GM18498 (cell line): ENCODE results near the gene KCNG2.
"Not testable (repeated sequence)": the region's sequence is repeated elsewhere in the genome, so short reads cannot be mapped to it uniquely, and the experiment has no call there.

Source experiments
- ATAC-seq: cut with Tn5 transposase; IDR thresholded peaks from one replicate; pipeline ENCODE4 v1.9.1; 2021; ENCODE audit warnings: mild to moderate bottlenecking, moderate library complexity; ENCODE audit not compliant: unreplicated experiment

The KCNG2 gene

GRCh38 chr18:79797518-79798345 is at the start of gene KCNG2:
Gene KCNG2, plus strand, starts transcription at chr18:79797938. Its CDS starts 65,730 bp downstream, at chr18:79863668.
- ATAC-seq: no peak

GRCh38 chr18:79748321-79749180 is 49.2 kb upstream of the KCNG2 start:
- no peak for ATAC-seq

GRCh38 chr18:79749251-79750191 is 48.2 kb upstream of the KCNG2 start:
- no peak for ATAC-seq

- no peak for ATAC-seq
Measured at GRCh38 chr18:79750980-79751571, 46.7 kb upstream of the KCNG2 start.

GRCh38 chr18:79751918-79752578 is 45.7 kb upstream of the KCNG2 start:
- not testable (repeated sequence) for ATAC-seq

GRCh38 chr18:79752946-79753345 is 44.8 kb upstream of the KCNG2 start:
- not testable (repeated sequence) for ATAC-seq

- no peak for ATAC-seq
Measured at GRCh38 chr18:79753391-79753851, 44.3 kb upstream of the KCNG2 start.

GRCh38 chr18:79754022-79754761 is 43.5 kb upstream of the KCNG2 start:
- no peak for ATAC-seq

GRCh38 chr18:79754831-79755351 is 42.8 kb upstream of the KCNG2 start:
- no peak for ATAC-seq

- ATAC-seq: no peak
Measured at GRCh38 chr18:79755496-79756142, 42.1 kb upstream of the KCNG2 start.

- ATAC-seq: no peak
Measured at GRCh38 chr18:79756143-79756500, 41.6 kb upstream of the KCNG2 start.

- ATAC-seq: no peak
Measured at GRCh38 chr18:79756826-79757225, 40.9 kb upstream of the KCNG2 start.

- ATAC-seq: no peak
Measured at GRCh38 chr18:79760348-79760747, 37.4 kb upstream of the KCNG2 start.

GRCh38 chr18:79760881-79761280 is 36.9 kb upstream of the KCNG2 start:
- no peak for ATAC-seq

GRCh38 chr18:79763407-79763806 is 34.3 kb upstream of the KCNG2 start:
- ATAC-seq: no peak

GRCh38 chr18:79764131-79764530 is 33.6 kb upstream of the KCNG2 start:
- ATAC-seq: no peak

- no peak for ATAC-seq
Measured at GRCh38 chr18:79765491-79766245, 32.1 kb upstream of the KCNG2 start.

GRCh38 chr18:79766308-79766707 is 31.4 kb upstream of the KCNG2 start:
- ATAC-seq: no peak
